HG03135 (cell line): ENCODE results near the gene SMARCAL1.
"Not testable (repeated sequence)": the region's sequence is repeated elsewhere in the genome, so short reads cannot be mapped to it uniquely, and the experiment has no call there.

Experiments
- ATAC-seq: cut with Tn5 transposase; IDR thresholded peaks from one replicate; pipeline ENCODE4 v1.9.1; 2021; ENCODE audit warnings: mild to moderate bottlenecking, moderate library complexity; ENCODE audit not compliant: unreplicated experiment

The SMARCAL1 gene

DNA sequence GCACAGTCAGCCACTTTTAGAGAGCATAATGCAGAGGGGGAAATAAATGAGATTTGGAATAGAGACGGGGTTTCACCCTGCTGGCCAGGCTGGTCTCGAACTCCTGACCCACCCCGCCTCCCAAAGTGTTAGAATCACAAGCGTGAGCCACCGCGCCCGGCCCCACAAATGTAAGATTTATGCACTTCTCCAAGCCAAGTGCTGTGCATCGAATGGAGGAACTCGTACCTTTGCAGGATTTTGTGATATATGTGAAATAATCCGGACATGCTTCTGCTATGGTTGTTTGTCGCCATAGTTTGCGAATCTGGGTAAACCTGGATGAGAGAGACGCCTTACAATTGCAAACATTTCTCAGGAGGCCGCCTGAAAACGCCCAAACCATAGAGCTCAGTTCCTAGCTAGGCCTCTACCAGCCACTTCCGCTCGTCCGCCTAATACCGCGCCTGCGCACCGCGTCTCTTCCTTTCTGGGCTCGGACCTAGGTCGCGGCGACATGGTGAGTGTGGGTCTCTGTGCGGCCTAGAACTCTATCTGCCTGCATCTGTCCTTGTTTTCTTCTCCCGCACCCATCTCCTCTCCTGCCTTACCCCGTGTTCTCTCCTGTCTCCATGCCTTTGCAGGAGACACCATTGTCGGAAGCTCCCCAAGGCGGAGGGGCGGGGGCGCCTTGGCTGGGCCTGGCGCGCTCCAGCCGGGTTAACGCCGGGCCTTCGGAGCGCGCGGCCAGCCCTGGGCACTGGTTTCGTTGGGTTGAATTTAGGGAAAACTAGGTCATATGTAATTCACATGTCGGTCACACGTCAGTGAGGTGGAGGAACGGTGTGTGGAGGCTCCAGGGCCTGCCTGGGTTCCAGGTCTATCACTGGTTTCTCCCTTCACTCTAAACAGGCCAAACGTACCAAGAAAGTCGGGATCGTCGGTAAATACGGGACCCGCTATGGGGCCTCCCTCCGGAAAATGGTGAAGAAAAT is 86.4 kb downstream of the SMARCAL1 start, which contains the start of gene RPL37A:
TSS of gene RPL37A (plus strand) at position 466 of the 974 bp plus-strand sequence. CDS start at position 497, 31 bp downstream.
- ATAC-seq = peak; percentile 87

DNA sequence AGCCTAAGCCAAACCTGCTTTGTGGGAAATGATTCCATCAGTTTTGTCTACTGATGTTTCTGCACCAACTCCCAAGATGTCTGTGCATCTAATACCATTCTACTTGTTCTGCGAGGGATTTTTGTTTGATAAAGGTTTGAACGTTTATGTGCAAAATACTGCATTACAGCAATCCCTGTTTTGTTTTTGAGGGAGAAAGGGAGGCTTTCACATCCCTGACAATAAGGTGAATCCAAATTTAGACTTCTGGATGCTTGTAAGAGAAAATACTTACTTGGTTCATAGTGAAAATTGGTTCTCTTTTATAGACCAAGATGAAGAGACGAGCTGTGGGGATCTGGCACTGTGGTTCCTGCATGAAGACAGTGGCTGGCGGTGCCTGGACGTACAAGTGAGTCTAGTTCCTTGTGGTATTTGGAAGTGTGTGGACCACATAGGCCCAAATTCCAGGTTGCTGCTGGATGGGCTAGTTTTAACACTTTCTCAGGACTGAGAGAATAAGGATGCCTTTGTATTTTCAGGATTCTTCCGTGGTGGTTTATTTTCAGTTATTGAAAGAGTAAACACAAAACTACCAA is 87.4 kb downstream of the SMARCAL1 start:
- no peak for ATAC-seq

DNA sequence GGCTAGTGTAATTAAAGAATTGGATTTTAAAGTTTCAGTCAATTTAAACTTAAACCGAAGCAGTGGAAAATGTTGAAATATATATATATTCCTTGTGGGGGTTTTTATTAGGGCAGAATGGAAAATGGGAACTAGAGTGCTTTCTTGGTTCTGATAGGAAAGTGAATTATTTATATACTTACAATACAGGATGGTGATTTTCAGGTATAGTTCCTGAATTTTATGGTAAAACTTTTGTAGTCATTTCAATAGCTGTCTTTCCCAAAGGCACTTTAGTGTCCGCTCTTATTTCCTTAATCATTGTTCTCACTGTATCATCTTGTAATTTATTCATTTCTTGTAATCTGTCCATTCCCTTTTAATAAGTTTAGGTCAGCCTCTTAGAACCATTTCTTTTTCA is 88.3 kb downstream of the SMARCAL1 start:
- ATAC-seq = no peak

GRCh38 chr2:216501854-216502253 is 89.6 kb downstream of the SMARCAL1 start:
- no peak for ATAC-seq

GRCh38 chr2:216502381-216503158 is 90.3 kb downstream of the SMARCAL1 start:
- ATAC-seq = no peak

DNA sequence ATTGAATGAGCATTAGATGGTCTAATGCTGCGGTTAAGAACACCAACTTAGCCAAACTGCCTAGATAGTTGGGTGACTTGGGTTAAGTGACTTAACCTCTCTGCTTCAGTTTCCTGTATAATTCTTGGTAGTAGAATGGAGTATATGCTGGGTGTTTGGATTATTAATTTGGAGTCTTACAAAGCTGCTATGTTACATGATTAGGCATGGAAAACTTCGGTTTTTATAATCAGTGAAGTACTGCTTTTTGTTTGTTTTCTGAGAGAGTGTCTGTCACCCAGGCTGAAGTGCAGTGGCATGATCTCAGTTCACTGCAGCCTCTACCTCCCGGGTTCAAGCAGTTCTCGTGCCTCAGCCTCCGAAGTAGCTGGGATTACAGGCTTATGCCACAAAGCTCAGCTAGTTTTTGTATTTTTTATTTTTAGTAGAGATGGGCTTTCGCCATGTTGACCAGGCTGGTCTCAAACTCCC is 90.9 kb downstream of the SMARCAL1 start:
- ATAC-seq = no peak

DNA sequence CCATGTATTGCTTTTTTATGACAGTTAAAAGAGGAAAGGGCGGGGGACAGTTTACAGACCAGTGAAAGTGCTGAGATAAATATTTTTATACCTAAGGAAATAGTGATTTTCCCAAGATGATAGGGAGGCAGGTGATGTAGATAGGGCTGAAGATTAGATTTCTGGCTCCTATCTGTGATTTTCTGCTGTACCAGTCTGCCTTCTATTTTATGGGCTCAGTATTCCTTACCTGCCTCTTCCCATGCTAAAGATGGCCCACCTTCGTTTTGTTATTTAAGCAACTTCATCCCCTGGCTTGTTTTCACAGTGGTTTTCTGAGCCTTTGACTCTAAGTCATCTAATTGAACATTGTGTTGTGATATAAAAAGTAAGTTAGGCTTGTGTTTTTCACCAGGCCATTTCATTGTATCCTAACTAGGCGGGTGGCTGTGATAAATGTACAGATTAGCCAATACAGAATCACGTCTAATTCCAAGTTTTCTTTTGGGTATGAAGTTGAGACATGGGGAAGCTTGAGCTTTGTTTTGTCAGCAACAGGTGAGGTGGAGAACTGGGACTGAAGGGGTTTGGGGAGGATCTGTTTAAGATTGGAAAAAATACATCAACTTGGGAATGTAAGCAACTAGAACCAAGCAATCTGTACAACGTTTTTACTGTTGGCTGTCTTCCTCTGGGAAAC is 91.6 kb downstream of the SMARCAL1 start:
- ATAC-seq = no peak

- ATAC-seq = no peak
Measured at GRCh38 chr2:216504376-216504762, 92.1 kb downstream of the SMARCAL1 start.

DNA sequence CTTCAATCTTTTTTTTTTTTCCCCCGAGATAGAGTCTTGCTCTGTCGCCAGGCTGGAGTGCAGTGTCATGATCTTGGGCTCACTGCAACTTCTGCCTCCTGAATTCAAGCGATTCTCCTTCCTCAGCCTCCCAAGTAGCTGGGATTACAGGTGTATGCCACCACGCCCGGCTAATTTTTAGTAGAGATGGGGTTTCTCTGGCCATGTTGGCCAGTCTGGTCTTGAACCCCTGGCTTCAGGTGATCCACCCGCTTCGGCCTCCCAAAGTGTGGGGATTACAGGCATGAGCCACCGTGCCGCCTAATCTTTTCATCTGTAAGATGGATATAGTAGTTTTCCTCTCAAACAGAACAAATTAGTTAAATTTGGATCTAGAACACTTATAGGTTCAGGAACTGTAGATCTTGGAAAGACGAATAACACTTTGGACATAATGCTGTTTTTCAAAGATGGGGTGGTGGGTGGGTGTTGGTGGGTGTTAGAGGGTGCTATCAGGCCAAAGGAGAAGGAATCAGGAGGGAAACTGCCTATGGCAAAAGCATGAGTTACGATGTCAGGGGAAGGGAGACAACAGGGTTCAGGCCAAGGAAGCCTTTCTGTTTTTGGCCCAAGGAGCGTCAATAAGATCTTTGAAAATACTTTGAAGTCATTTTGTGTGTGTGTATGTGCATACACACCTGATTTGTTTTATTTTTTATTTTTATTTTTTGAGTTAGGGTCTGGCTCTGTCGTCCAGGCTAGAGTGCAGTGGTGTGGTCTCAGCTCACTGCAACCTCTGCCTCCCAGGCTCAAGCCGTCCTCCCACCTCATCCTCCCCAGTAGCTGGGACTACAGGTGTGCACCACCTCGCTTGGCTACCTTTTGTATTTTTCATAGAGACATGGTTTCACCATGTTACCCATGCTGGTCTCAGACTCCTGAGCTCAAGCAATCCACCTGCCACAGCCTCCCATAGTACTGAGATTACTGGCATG is 93.1 kb downstream of the SMARCAL1 start:
- no peak for ATAC-seq

DNA sequence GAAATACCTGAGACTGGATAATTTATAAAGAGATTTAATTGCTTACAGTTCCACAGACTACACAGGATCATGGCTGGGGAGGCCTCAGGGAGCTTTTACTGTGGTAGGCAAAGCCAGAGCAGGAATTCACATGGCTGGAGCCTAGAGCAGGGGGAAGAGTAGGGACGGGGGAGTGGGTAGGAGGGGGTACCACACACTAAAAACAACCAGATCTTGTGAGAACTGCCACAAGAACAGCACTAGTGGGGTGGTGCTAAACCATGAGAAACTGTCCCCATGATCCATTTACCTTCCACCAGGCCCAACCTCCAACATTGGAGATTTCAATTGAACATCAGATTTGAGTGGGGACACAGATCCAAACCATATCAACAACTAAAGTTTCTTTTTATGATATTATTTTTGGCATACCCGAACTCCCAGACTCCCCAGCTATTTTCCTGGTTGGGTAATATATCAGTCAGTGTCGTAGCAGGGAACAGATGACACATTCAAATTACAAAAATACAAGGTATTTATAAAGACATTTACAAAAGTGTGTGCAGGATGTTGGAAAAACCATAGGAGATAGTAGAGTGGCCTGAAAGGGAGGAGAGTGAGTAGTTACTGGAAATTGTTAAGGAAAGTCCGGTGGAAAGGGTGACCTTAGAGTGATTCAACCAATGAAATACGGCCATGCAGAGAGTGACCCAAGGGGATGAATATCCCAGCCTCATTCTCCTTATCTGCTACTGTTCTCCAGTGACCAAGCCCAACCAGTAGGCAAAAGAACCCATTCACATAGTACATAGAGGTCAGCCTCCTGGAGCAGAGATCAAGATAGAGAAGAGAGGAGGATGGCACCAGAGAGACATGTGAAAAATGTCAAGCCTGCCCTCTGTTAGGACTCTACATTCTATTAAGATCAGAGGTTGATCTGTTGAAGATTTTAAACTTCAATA is 95.2 kb downstream of the SMARCAL1 start:
- no peak for ATAC-seq

DNA sequence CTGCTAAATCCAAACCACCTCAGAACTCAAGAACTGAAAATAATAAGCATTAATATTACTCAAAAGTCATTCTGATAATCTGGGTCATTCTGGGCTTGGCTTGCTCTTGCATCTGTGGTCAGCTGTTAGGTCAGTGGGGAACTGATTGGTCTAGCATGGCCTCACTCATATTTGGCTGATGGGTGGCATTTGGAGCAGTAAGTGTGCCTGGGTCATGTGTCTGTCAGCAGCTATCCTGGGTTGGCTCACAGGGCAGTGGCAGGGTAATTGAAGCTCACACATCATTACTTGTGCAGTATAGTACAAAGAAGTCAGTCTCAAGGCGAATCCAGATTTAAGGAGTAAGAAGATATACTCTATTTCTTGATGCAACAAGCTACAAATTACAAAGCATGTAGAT is 95.9 kb downstream of the SMARCAL1 start:
- ATAC-seq = no peak

DNA sequence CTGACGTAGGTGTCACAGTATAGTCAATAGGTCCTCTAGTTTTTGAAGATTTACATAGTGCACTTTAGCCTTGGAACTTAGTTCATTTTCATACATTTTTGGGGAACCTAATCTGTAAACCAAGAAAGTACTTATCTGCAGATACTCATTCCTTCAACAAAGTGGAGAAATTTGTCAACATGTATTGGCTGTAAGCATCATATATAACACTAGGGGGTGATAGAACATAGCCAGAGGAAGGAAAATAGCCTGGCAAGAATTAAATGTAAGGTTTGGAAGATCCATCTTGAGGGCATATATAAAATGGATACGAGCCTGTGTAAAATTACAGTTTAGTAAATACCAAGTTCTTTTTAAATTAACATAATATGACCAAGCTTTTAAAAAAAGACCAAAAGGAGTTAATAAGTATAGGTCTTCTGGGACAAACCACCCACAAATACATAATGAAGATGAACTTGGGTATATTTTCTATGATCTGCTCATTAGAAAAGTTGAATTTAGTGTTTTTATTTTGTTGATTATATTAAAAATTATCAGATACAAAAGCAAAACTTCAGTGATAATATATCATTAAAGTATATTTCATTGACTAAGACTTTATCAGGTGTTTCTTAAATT is 104.6 kb downstream of the SMARCAL1 start:
- no peak for ATAC-seq

DNA sequence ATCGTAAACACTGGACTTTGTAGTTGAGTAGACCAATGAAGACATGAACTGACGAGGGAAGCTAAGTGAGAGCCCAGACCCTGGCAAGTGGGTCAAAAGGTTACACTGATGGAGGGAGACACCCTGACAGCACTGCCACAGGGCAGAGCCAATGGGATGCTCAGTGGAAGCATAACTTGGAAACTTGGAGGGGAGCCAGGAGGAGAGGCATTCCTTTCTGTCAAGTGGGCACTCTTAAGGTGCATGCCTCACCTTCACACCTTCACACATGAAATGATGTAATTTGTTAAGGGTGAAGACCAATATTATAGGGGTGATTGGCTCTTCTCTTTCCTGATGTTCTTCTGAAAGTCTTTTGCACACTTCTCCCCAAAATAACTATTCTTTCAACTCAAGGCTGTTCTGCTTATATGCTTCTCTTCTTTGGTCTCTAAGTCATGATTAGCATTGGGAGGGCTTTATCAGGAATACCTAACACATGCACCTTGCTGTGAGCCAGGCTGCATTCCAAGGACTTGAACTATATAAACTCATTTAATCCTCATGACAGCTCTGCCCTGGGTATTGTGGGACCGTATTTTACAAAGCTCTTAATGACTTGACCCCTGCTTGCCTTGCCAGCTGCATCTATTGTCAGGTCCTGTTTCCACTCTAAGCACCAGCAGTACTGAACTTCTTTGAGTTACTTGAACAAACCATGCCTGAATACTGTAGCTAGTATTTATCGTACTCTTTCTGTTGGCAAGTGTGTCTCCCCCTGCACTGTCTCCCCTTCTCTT is 105.4 kb downstream of the SMARCAL1 start:
- ATAC-seq = no peak

DNA sequence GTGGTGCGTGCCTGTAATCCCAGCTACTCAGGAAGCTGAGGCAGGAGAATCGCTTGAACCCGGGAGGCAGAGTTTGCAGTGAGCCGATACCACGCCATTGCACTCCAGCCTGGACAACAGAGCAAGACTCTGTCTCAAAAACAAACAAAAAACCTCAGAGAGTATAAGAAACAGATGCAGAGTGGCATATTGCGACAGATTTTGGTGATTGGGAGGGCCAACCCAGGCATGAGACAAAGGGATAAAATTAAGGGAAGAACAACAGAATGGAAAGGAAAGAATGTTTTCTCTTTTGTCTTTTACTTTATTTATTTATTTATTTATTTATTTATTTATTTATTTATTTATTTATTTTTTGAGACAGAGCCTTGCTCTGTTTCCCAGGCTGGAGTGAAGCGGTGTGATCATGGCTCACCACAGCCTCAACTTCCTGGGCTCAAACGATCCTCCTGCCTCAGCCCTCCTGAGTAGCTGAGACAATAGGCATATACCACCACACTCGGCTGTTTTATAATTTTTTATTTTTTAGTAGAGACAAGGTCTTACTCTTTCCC is 106.4 kb downstream of the SMARCAL1 start:
- ATAC-seq = not testable (repeated sequence)

GRCh38 chr2:216519154-216519762 is 107.0 kb downstream of the SMARCAL1 start:
- peak; percentile 52 for ATAC-seq

GRCh38 chr2:216520112-216520511 is 107.8 kb downstream of the SMARCAL1 start:
- ATAC-seq = no peak
